ENCODE data around the gene ODAD4.
A peak's percentile ranks its signal among the peaks of the same experiment; 100 is the strongest.

Gene ODAD4

GRCh38 chr17:41943492-41943891 lies 13.1 kb downstream of the ODAD4 start:
- no peak for DNase-seq

GRCh38 chr17:41944943-41945342 lies 14.5 kb downstream of the ODAD4 start:
- no peak for DNase-seq

GRCh38 chr17:41948762-41949460 lies 18.5 kb downstream of the ODAD4 start:
- no peak for DNase-seq

GRCh38 chr17:41956522-41956921 lies 26.1 kb downstream of the ODAD4 start:
- no peak for DNase-seq

- DNase-seq: no peak
Observed at GRCh38 chr17:41957031-41957868, 26.8 kb downstream of the ODAD4 start.

DNA sequence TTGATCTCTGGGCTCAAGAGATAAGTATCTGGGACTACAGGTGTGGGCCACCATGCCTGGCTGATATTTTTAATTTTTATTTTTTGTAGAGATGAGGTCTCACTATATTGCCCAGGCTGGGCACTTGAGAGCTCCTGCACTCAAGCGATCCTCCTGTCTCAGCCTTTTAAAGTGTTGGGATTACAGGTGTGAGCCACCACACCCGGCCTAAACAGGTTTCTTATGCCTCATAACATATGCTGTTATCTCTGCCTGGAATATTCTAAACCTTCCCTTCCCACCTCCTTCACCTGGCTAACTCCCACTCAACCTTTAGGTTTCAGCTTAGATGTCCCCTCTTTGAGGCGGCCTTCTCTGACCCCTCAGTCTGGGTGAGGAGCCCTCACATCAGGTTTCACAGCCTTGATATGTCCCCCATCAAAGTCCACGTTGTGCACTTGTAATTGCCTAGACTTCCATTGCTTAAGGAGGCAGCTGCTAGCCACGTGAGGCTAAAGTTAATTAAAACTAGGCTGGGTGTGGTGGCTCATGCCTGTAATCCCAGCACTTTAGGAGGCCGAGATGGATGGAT lies 27.5 kb downstream of the ODAD4 start:
- DNase-seq: no peak

- no peak for DNase-seq
Observed at GRCh38 chr17:41959030-41959335, 28.6 kb downstream of the ODAD4 start.

- DNase-seq: no peak
Observed at GRCh38 chr17:41959336-41960095, 29.1 kb downstream of the ODAD4 start.

DNA sequence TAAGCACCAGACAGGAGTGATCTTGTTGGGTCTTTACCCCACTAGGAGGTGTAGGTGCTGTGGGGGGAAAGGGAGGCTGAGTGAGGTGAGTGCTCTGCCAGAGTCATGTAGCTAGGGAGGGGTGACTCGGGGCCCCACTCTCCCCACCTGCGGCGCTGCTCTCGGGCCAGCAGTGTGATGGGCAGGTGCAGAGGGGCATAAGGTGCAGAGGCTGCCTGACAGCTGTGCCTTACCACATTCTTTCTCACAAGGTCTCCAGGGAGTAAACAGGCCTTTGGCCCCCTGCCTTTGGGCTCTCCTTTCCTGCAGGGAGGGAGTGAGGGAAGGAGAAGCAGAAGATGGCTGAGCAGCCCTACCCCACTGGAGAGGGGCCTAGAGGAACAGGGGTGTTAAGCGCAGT lies 31.7 kb downstream of the ODAD4 start:
- DNase-seq: no peak

DNA sequence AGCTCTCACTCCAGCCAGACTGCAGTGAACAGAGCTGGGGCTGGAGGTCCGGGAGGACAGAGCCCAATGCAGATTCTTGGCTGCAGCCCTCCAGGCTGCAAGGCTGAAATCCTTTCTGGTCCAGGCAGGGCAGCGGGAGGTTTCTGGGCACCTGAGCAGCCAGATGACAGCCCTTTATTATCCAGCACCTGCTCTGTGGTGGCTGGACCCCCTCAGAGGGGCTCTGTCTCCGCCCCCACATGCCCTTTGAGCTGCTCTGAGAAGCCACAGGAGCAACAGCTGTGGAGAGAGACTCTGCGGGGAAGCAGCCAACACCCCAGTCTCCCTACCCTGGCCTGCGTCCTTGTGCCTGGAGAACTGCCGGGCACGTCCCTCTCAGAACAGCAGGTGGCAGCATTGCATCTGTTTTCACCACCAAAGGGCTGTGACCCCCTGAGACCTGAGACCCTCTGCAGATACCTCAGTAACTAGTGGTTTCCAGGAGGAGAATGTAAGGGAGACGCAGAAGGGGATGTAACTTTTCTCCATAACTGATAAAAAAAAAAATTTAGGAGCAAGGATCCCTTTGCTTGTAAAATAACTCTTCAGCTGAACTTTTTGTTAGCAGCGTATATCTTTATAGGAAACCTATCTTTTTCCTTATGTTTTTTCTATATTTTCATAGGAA lies 32.5 kb downstream of the ODAD4 start:
- DNase-seq: peak; percentile 75

DNA sequence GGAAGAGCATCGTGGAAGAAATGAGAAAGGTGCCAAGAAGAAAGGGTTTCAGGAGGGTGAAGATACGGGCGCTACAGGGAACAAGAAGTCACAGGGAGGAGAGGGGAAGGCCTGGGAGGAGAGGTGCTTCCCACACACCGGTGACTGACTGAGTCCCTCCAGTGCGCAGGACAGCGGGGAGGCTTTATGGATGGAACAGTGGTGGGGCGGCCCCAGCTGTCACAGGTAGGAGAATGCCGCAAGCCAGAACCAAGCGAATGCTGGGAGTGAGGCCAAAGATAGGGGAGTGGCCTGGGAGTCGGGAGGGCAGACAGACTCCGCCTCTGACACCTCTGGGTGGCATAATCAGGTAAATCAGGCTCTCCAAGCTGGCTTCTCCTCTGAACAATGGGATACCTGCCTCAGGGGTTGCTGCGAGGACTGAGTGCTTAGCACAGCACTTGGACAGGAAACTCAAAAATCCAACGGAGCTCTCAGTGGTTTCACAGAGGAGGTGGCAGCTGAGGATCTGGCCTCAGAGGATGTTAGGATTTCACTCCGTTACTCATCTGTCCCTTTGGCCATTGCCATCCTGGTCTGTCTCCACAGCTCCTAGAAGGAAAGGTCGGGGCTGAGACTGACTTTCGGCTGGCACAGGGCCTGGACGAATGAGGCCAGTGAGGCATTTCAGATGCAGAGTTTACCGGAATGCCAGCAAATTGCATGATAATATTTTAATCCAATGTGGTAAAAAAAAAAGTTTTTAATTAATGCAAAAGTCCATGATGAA lies 35.5 kb downstream of the ODAD4 start:
- peak; percentile 72 for DNase-seq

GRCh38 chr17:41966463-41967140 lies 36.2 kb downstream of the ODAD4 start, which contains the start of gene CNP:
Gene CNP, plus strand, starts transcription at chr17:41966795. Its CDS starts 90 bp downstream, at chr17:41966885.
- peak; percentile 91 for DNase-seq

DNA sequence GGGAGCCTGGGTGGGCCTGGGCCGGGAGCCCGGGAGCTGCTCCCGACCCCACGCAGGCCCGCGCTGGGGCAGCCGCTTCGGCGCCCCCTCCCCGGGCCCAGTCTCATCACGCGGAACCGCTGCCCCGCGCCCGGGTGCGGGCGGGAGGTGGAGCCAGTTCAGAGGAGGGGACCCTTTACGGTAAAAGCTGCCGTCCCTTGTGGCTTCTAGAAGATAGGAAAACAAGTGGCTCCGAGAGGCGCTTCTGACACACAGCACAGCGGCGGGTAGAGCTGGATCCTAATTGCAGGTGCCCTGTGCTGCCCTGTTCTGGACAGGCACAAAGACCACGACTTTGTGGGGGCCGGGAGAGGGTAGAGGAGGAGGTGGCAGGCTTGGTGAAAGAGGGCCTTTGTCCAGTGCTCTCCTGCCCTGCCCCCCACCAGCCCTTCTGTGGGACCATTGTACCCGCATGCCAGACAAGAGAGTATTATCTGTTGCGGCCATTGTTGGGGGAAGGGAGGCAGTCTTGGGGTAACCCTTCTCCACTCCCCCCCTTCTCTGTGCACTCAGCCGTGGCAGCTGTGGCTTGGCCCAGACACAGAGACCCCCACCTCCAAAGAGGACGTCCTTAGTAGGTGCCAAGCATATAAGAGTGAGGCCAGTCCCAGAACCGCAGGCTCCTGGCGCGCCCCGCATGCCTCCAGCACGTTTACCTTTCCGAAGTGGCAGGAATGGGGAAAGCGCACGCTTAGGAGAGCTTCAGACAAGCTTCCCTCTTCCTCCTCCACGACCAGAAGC lies 36.9 kb downstream of the ODAD4 start:
- DNase-seq: peak; percentile 52

GRCh38 chr17:41967921-41968578 lies 37.6 kb downstream of the ODAD4 start:
- DNase-seq: no peak

DNA sequence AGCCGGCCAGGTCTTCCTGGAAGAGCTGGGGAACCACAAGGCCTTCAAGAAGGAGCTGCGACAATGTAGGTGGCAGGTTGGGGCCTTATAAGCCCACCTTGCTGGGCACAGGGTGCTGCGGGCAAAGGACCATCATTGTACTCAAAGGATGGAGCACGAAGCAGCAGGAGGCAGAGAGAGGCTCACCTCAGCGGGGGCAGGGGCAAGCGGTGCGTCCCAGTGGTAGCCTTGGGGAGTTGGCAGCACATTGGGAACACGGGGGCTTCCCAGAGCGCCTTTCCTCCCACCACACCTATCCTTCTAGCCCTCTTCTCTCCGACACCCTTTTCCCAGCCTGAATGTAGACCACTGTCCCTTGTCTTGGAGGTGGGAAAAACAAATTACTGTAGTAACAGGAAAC lies 38.3 kb downstream of the ODAD4 start:
- no peak for DNase-seq

GRCh38 chr17:41970901-41971331 lies 40.5 kb downstream of the ODAD4 start:
- DNase-seq: no peak

GRCh38 chr17:41971721-41972523 lies 41.5 kb downstream of the ODAD4 start:
- no peak for DNase-seq

DNA sequence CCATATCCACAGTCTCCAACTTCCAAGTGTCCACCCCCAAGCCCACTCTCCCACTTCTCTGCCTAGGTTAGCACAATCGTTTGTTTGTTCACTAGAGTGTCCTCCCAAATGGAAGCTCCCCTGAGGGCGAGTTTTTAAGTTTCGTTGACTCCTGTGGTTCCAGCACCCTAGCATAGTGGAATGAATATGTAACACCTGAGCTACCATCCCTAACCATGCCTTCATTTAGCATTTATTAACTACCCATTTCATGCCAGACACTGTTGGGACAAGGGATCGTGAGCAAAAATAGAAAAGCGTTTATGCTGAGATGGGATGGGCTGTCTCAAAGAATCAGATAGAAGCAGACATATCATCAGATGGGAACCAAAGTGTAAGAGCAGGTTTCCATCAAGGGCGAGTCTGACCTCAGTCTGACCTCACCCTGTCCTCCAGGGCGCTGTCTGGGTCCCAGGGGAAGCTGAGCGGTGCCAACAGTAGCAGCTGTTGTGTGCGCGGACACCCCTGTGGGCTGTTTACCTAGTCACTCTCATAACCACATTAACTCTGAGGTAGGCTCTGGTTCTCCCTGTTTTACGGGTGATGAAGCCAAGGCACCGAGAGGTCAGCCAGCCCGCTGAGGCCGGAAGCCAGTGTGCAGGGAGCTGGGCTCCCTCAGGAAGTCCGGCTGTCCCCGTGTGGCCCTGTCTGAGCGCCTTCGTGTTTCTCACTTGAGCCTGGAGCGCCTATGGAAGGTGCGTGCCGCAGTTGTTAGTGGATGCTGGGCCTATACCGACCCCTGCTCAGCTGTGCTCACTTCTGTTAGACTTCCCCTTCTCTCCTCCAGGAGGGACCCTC lies 42.4 kb downstream of the ODAD4 start:
- DNase-seq: no peak
